Right ventricle myocardium inferior (tissue), 1 donor: ENCODE results near the gene SNX9. TPM values are rescaled to one million over a fixed set of nuclear protein-coding genes. Genes with fewer than 3 reads are reported as not detected.
"Not testable (repeated sequence)": the region's sequence is repeated elsewhere in the genome, so short reads cannot be mapped to it uniquely, and the experiment has no call there.

ENCODE experiments used
- ATAC-seq: fragments of 200-7000 bp; cut with Tn5 transposase; one replicate; pipeline ENCODE4 v1.9.1; 2020; ENCODE audit warnings: mild to moderate bottlenecking, moderate library complexity
- DNase-seq: peaks from one replicate; pipeline ENCODE4 v3.0.0; 2021; ENCODE audit errors: missing footprints
- intact Hi-C: fragments of 100-400 bp; cut with DNase I; formaldehyde crosslinking; loops from one replicate; pipeline ENCODE4 v1.11.0; 2022
- long read RNA-seq: library from polyadenylated mRNA; unstranded; transcript quantifications from one replicate; pipeline ENCODE4 v2.0.0, GENCODE V29; 2021
- total RNA-seq: library from RNA; stranded (reverse); fragmentation: NEBNext Ultra II Directional; extraction: Animal tissue kit (Norgen Biotek cat#: 25700); gene quantifications from one replicate; pipeline ENCODE4 v1.2.1, GENCODE V29; 2021
- donor health status: DM: no; HTN: yes; CAD: no; lungs with severe emphysema.

The SNX9 gene
- total RNA-seq = 35.5 TPM
- long read RNA-seq, full-length matches to known transcripts = 43 of 58 reads
- long read RNA-seq, partial matches to known transcripts = 5 of 58 reads
- long read RNA-seq, other reads (novel, unspliced or antisense) = 10 of 58 reads

- peak; percentile 97 for ATAC-seq
- intact Hi-C loops = loop anchor here (2.0 to 5.0 kb wide), 2 partner anchors 44 to 66 kb away; no protein-coding TSS in a partner anchor
- peak; percentile 92 for DNase-seq
Observed at GRCh38 chr6:157823001-157823527, at the start of gene SNX9. Gene SNX9 (plus strand): TSS chr6:157823246. CDS start chr6:157823435, 189 bp downstream.

DNA sequence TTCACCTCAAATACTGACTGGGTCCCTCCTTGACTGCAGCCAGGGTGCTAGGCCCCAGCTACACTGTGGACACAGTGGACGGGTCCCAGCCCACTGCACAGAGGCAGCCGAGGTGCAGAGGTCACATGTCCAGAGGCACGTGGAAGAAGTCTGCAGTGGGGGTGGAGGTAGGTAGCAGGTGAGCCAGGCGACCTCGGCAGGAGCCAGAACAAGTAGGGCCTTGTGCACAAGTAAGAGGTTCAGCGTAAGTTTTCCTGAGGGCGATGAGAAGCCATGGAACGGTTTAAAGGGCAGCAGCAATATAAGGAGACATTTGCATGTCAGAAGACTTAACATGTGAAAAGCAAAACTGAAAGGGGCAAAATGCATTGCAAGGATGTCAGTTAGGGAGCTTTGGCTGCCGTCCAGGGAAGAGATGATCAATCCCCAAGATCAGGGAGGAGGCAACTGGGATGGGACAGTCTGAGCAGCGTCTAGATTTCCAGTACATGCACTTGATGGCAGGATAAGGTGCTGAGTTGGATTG is 49.7 kb upstream of the SNX9 start:
- intact Hi-C loops = no loop called here
- ATAC-seq = no peak
- no peak for DNase-seq

- ATAC-seq = peak; percentile 55
- no peak for DNase-seq
- intact Hi-C loops = no loop called here
Observed at GRCh38 chr6:157774153-157775135, 48.6 kb upstream of the SNX9 start.

DNA sequence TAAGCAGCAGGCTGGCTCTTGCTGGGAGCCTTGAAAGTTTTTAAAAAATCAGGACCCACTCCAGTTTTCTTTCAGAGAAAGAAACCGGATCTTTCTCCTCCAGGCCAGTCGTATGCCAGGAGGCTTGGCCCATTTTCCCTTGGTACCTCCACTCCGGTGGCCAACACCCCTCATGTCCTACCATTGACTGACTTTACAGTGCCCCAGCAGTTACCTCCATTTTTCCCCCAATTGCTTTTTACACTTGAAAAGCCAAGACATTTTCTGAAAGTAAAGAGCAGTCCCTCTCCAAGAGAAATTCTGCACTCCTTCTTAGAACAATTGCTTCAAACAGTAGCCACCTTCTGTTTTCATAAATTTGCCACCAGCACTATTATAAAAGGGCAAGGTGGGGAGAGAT is 47.7 kb upstream of the SNX9 start:
- DNase-seq (no peak), ATAC-seq (no peak)
- intact Hi-C loops = no loop called here

GRCh38 chr6:157777344-157777743 is 45.7 kb upstream of the SNX9 start:
- DNase-seq (no peak), ATAC-seq (no peak)
- intact Hi-C loops = no loop called here

GRCh38 chr6:157778719-157779118 is 44.3 kb upstream of the SNX9 start:
- ATAC-seq (no peak), DNase-seq (no peak)
- intact Hi-C loops = no loop called here

DNA sequence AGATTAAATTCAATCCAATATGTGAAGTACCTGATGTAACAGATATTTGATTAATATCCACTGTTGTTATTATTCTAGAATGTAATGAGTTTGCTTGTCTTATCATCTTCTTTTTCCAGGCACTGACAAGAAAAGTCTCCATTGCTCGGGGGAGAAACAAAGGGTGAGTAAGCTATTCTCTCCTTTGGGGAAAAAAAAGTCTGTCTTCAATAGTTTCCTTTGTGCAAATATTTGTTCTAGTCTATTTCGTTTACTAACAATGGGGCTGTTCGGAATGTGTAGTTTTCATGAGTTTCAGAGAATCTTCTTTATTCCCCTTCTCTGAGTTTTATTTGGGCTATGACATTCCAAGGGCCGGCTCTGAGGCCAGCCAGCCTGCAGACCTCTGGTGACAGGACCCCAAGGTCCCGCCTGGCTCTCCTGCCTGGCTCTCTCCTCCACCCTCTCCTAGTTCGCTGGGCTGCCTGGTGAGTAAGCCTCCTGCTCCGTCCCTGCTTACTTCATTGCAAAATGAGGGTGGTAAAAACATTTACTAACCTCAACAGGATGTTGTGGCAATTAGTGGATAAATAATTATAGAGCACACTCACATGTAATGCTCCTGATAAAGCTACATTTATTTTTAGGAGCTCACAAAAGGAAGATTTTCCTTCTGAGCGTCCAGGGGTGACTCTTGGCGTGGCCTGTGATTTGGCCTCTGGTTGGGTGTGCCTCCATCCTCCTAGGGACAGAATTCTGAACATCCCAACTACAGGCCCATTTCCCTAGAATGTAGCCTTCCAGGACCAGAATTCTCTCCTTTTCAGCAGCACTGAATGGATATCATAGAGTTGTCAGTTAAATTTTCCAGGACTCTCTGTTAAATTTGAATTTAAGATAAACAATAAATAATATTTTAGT is 43.1 kb upstream of the SNX9 start:
- intact Hi-C loops = no loop called here
- DNase-seq = no peak
- no peak for ATAC-seq

- DNase-seq (no peak), ATAC-seq (no peak)
- intact Hi-C loops = no loop called here
Observed at GRCh38 chr6:157785636-157786035, 37.4 kb upstream of the SNX9 start.

DNA sequence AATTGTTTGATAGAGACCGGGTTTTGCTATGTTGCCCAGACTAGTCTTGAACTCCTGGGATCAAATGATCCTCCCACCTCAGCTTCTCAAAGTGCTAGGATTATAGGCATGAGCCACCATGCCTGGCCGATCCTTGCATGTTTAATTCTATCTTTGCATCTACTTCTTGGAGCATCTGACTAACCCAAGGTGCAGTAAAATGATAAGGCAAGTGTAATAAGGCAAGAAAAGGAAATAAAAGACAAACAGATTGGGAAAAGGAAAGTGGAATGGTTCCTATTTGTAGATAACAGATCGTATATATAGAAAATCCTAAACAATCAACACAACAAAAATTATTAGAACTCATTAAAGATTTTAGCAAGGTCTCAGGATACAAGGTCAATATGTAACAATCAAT is 36.8 kb upstream of the SNX9 start:
- intact Hi-C loops = no loop called here
- ATAC-seq = no peak

GRCh38 chr6:157787080-157787479 is 36.0 kb upstream of the SNX9 start:
- DNase-seq = no peak
- peak; percentile 82 for ATAC-seq
- intact Hi-C loops = no loop called here

More for the DNA sequence above, 36.8 kb upstream of the SNX9 start:
- no peak for DNase-seq

- no peak for ATAC-seq
- no peak for DNase-seq
- intact Hi-C loops = no loop called here
Observed at GRCh38 chr6:157788180-157788579, 34.9 kb upstream of the SNX9 start.

- ATAC-seq (no peak), DNase-seq (no peak)
- intact Hi-C loops = no loop called here
Observed at GRCh38 chr6:157789297-157789696, 33.7 kb upstream of the SNX9 start.

DNA sequence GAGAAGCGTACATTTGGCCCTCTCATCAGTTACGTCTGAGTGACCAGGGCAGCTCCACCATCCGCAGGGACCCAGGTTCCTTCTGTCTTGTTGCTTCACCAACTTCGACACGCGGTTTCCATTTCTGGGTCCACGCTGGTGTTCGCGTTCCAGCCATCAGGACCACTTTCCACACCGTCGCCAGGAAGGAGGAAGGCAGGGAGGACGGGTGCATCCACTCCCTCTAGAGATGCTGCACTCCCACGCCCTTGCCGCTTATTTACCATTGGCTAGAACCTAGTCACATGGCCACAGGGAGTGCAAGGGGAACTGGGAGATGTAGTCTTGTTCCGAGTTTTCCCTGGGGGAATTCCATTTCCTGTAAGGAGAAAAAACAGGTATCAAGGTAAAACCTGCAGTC is 33.2 kb upstream of the SNX9 start:
- ATAC-seq = no peak
- intact Hi-C loops = no loop called here

DNA sequence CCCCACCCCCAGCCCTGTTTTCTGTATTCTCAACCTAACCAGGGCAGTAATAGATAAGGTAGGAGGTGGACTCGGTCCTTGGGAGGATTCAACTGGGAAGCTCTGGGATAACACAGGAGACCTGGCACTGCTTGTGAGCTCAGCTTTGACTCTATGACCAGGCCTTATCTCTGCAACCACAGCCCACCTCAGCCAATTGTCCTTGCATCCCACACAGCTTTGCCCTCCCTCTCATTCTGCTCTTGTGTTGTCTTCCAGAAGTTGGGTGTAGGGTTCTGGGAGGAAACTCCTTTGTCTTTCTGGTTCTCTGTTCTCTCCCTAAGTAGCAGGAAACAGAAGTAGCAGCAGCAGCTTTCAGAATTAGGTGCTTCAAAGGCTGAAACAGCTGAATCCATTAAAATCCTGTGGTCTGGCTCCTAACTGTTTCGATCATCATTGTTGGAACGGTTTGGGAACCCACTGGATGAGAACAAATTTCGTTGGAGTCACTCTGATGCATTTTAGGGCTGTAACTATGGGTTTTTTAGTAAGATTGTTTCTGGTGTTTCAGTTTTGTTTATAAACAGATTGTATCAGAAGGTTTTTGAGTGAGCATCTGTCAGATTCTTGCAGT is 32.4 kb upstream of the SNX9 start:
- intact Hi-C loops = no loop called here
- no peak for ATAC-seq
- no peak for DNase-seq

More for the DNA sequence above, 33.2 kb upstream of the SNX9 start:
- no peak for DNase-seq

GRCh38 chr6:157791450-157791849 is 31.6 kb upstream of the SNX9 start:
- no peak for DNase-seq
- no peak for ATAC-seq
- intact Hi-C loops = no loop called here

GRCh38 chr6:157792671-157793070 is 30.4 kb upstream of the SNX9 start:
- no peak for ATAC-seq
- no peak for DNase-seq
- intact Hi-C loops = no loop called here

DNA sequence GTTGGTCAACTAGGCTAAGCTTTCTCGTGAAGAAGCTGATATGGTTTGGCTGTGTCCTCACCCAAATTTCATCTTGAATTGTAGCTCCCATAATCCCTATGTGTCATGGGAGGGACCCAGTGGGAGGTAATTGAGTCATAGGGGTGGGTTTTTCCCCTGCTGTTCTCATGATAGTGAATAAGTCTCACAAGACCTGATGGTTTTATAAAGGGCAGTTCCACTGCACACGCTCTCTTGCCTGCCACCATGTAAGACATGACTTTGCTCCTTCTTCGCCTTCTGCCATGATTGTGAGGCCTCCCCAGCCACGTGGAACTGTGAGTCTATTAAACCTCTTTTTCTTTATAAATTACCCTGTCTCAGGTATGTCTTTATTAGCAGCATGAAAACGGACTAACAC is 29.0 kb upstream of the SNX9 start:
- DNase-seq, intact Hi-C loops, ATAC-seq: not testable (repeated sequence)

DNA sequence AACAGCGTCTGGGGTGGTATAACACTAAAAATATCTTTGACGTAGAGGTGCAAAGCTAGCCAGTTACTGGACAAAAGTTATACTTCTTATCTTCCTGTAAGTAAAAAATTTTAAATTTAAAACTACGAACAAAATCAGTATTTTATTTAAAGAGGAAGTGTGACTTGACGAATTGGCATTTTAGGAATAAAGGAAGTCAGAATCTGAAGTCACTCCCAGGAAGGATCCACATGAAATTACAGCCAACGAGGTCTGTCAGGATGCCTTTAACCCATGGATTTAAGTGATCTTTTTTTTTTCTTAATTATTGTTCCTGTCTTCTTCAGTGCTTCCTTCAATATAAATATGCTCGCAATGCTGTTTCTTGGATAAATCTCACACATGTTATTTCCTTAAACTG is 27.2 kb upstream of the SNX9 start:
- no peak for ATAC-seq
- no peak for DNase-seq
- intact Hi-C loops = no loop called here
